Smooth muscle cell (in vitro differentiated cells): ENCODE data around the gene TTPAL. TPM values are rescaled to one million over a fixed set of nuclear protein-coding genes. Genes with fewer than 3 reads are reported as not detected.

Source experiments
- DNase-seq: peaks from one replicate; lab custom pipeline; 2025; ENCODE audit not compliant: unreplicated experiment; lab: John Stamatoyannopoulos, UW
- H2AFZ ChIP-seq: fragments of 200-600 bp; sonication (generic); 2 replicates; pipeline ENCODE4 v1.6.0; 2016; ENCODE audit warnings: antibody characterized with exemption, low read depth, mild to moderate bottlenecking
- H3F3A ChIP-seq: fragments of 200-600 bp; sonication (generic); 2 replicates; pipeline ENCODE4 v1.6.0; 2017; ENCODE audit warnings: antibody characterized with exemption, low read depth
- H3K27ac ChIP-seq: fragments of 200-600 bp; sonication (generic); 2 replicates; pipeline ENCODE4 v1.5.1; 2016; ENCODE audit warnings: low read depth, mild to moderate bottlenecking
- H3K27me3 ChIP-seq: fragments of 200-600 bp; sonication (generic); 2 replicates; pipeline ENCODE4 v1.6.1; 2016; ENCODE audit warnings: low read depth, mild to moderate bottlenecking
- H3K36me3 ChIP-seq: fragments of 200-600 bp; sonication (generic); 2 replicates; pipeline ENCODE4 v1.5.1; 2016; ENCODE audit warnings: low read depth
- H3K4me1 ChIP-seq: fragments of 200-600 bp; sonication (generic); 2 replicates; pipeline ENCODE4 v1.5.1; 2016; ENCODE audit warnings: low read depth
- H3K4me2 ChIP-seq: fragments of 200-600 bp; sonication (generic); 2 replicates; pipeline ENCODE4 v1.6.0; 2016; ENCODE audit warnings: mild to moderate bottlenecking
- H3K4me3 ChIP-seq: fragments of 200-600 bp; sonication (generic); 2 replicates; pipeline ENCODE4 v1.5.1; 2016; ENCODE audit warnings: mild to moderate bottlenecking
- H3K79me2 ChIP-seq: fragments of 200-600 bp; sonication (generic); 2 replicates; pipeline ENCODE4 v1.6.0; 2016; ENCODE audit warnings: low read depth, mild to moderate bottlenecking
- H3K9ac ChIP-seq: fragments of 200-600 bp; sonication (generic); 2 replicates; pipeline ENCODE4 v1.6.0; 2016; ENCODE audit warnings: low read depth
- H3K9me3 ChIP-seq: fragments of 200-600 bp; sonication (generic); replicated peaks from 2 replicates; pipeline ENCODE4 v1.5.1; 2016; ENCODE audit warnings: low read depth
- H4K20me1 ChIP-seq: fragments of 200-600 bp; sonication (generic); 2 replicates; pipeline ENCODE4 v1.6.0; 2016; ENCODE audit warnings: low read depth
- WGBS: methylation state at CpG from one replicate; pipeline ENCODE4 v1.1.7; 2016; ENCODE audit warnings: low lambda C conversion rate; 5-methylcytosine and 5-hydroxymethylcytosine counted together
- polyA plus RNA-seq: library from polyadenylated mRNA; unstranded; fragments of >200 nt; fragmentation: Nextera tagmentation; extraction: Ambion mirVana; gene quantifications from 2 replicates; pipeline ENCODE4 v1.2.1, GENCODE V29; 2016
- total RNA-seq: library from RNA; depleted of rRNA; stranded (reverse); fragments of >200 nt; gene quantifications from 2 replicates; pipeline ENCODE4 v1.2.3, GENCODE V29; 2014
- TF ChIP-seq, protein P1 (sequence below): fragments of 200-600 bp; sonication (generic); IDR thresholded peaks from 2 replicates; pipeline ENCODE4 v1.5.1; 2017; ENCODE audit warnings: borderline replicate concordance, mild to moderate bottlenecking, antibody characterized with exemption; ENCODE audit not compliant: insufficient read depth, poor library complexity, severe bottlenecking

TTPAL gene
- total and polyA plus RNA-seq, 2 experiments from 2014 or later: 5.6 to 5.8 TPM

- no peak overlapping the region for H3K27ac ChIP-seq
- no peaks in the 10 kb centered on the region for H3F3A ChIP-seq
- H3K27me3 ChIP-seq: peaks cover 2% of the 10 kb centered on the region
- no peak for DNase-seq
- no peak overlapping the region for H3K4me2 ChIP-seq
- no peak overlapping the region for H3K9ac ChIP-seq
- TF ChIP-seq, protein P1, sequence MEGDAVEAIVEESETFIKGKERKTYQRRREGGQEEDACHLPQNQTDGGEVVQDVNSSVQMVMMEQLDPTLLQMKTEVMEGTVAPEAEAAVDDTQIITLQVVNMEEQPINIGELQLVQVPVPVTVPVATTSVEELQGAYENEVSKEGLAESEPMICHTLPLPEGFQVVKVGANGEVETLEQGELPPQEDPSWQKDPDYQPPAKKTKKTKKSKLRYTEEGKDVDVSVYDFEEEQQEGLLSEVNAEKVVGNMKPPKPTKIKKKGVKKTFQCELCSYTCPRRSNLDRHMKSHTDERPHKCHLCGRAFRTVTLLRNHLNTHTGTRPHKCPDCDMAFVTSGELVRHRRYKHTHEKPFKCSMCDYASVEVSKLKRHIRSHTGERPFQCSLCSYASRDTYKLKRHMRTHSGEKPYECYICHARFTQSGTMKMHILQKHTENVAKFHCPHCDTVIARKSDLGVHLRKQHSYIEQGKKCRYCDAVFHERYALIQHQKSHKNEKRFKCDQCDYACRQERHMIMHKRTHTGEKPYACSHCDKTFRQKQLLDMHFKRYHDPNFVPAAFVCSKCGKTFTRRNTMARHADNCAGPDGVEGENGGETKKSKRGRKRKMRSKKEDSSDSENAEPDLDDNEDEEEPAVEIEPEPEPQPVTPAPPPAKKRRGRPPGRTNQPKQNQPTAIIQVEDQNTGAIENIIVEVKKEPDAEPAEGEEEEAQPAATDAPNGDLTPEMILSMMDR: no peak
- no peak overlapping the region for H2AFZ ChIP-seq
- no peaks in the 10 kb centered on the region for H3K4me1 ChIP-seq
- whole genome bisulfite sequencing: 62% methylated on average over 11 of the region's 11 CpGs
- H3K79me2 ChIP-seq: no peaks in the 10 kb centered on the region
- H4K20me1 ChIP-seq: no peaks in the 10 kb centered on the region
- no peak overlapping the region for H3K4me3 ChIP-seq
- no peaks in the 10 kb centered on the region for H3K36me3 ChIP-seq
- no peaks in the 10 kb centered on the region for H3K9me3 ChIP-seq
Measured at GRCh38 chr20:44431502-44432234, 44.0 kb upstream of the TTPAL start.

- H3K36me3 ChIP-seq: no peaks in the 10 kb centered on the region
- TF ChIP-seq, protein P1: no peak
- H3K9ac ChIP-seq: no peak overlapping the region
- H4K20me1 ChIP-seq: no peaks in the 10 kb centered on the region
- no peak overlapping the region for H3K4me3 ChIP-seq
- no peak overlapping the region for H3K4me2 ChIP-seq
- no peaks in the 10 kb centered on the region for H3K9me3 ChIP-seq
- H3F3A ChIP-seq: no peaks in the 10 kb centered on the region
- H3K27me3 ChIP-seq: peaks cover 2% of the 10 kb centered on the region
- no peak overlapping the region for H2AFZ ChIP-seq
- no peak for DNase-seq
- H3K27ac ChIP-seq: no peak overlapping the region
- H3K79me2 ChIP-seq: no peaks in the 10 kb centered on the region
- 93% methylated on average over 8 of the region's 8 CpGs for WGBS
- H3K4me1 ChIP-seq: no peaks in the 10 kb centered on the region
Measured at GRCh38 chr20:44432618-44433577, 42.8 kb upstream of the TTPAL start.

DNA sequence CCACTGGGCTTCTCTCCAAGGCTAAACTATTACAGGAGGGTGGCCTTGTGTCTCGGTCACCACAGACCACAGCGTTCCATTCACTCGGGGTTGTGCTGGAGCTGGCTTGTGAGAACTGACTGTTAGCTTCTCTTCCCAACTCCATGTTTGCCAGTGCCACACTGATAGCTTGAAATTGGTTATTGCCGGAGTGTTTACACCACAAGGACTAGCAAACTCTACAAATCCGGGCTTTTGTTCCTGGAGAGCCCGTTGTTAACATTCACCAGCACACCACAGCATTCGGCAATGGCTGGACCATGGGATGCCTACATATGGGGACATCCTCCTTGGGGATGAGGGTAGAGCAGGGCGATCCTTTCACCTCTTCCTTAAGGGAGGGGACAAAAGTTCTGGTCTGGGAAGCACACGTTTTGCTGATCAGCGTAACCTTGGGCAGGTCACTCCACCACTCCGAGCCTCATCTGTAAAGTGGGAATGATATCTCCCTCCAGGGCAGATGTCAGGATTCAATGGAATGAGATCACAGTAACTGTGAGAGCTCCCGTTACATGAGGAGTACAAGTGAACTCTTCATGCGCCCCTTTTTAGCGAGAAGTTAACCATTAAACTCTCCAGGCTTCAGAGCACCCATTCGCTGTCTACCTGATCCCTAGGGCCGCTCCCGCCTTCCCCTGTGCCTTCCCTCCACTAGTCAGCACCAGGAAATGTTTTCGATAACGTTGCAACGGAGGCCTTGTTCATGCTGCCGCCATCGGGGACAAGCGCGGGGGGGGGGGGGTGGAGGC, 41.7 kb upstream of the TTPAL start:
- no peak overlapping the region for H3K27ac ChIP-seq
- no peaks in the 10 kb centered on the region for H3K36me3 ChIP-seq
- TF ChIP-seq, protein P1: no peak
- no peaks in the 10 kb centered on the region for H3F3A ChIP-seq
- peaks cover 2% of the 10 kb centered on the region for H3K27me3 ChIP-seq
- H3K79me2 ChIP-seq: no peaks in the 10 kb centered on the region
- no peaks in the 10 kb centered on the region for H4K20me1 ChIP-seq
- no peaks in the 10 kb centered on the region for H3K4me1 ChIP-seq
- no peak for DNase-seq
- H3K9me3 ChIP-seq: no peaks in the 10 kb centered on the region
- 92% methylated on average over 24 of the region's 24 CpGs for whole genome bisulfite sequencing
- no peak overlapping the region for H3K9ac ChIP-seq
- no peak overlapping the region for H3K4me2 ChIP-seq
- no peak overlapping the region for H3K4me3 ChIP-seq
- H2AFZ ChIP-seq: no peak overlapping the region
